ENCODE data around the gene TMEM237. TPM values are rescaled to one million over a fixed set of nuclear protein-coding genes. Genes with fewer than 3 reads are reported as not detected.

The TMEM237 gene
- total and polyA plus RNA-seq, 2 donors (not counting 1 experiment from before 2014, with no cell fraction given) = 0.76 to 4.2 TPM

- ChIA-PET CTCF (interaction anchor here (0.8 kb wide), 1 partner anchor 19 kb away, joined by 3 read pairs; no protein-coding TSS in a partner anchor), POLR2A (no interaction called here)
- Histone ChIP-seq H3K27me3 (replicated peaks in 1 of 4; ENCODE audit: control extremely low read depth in 1 of 4, control insufficient read depth in 3 of 4, insufficient read depth in 4 of 4, low read length in 3 of 4) (no peaks in the 10 kb centered on the region), H3K4me1 (ENCODE audit: control insufficient read depth in 2 of 2, insufficient read depth in 2 of 2, low read length in 2 of 2) (no peaks in the 10 kb centered on the region), H4K20me1 (ENCODE audit: control insufficient read depth, insufficient read depth, low read length, poor library complexity, severe bottlenecking) (no peaks in the 10 kb centered on the region), H3K79me2 (ENCODE audit: control insufficient read depth, insufficient read depth, low read length) (no peaks in the 10 kb centered on the region), H3K36me3 (replicated peaks in 1 of 2; ENCODE audit: control extremely low read depth in 1 of 2, control insufficient read depth in 1 of 2, extremely low read depth in 1 of 2, insufficient read depth in 2 of 2, low read length in 1 of 2) (no peaks in the 10 kb centered on the region), H2AFZ (ENCODE audit: insufficient read depth, low read depth, low read length, poor library complexity, severe bottlenecking) (no peak overlapping the region), H3K9ac (ENCODE audit: low read length) (no peak overlapping the region), H3K4me2 (replicated peaks; ENCODE audit: low read depth, low read length, poor library complexity, severe bottlenecking) (no peak overlapping the region), H3K9me3 (ENCODE audit: control extremely low read depth in 1 of 3, control insufficient read depth in 2 of 3, insufficient read depth in 1 of 3, low read length in 2 of 3) (no peaks in the 10 kb centered on the region), H3K4me3 (ENCODE audit: control extremely low read depth in 1 of 5, extremely low read depth in 1 of 5, insufficient read depth in 1 of 5, low read depth in 2 of 5, low read length in 4 of 5) (no peak overlapping the region), H3K27ac (ENCODE audit: low read length in 2 of 2) (no peak overlapping the region)
- ATAC-seq (ENCODE audit: low read depth) (no peak), DNase-seq (no peak)
- Mint-ChIP-seq H3K9me3 (ENCODE audit: insufficient read depth) (no peaks in the 10 kb centered on the region), H3K27ac (no peak overlapping the region), H3K4me3 (no peak overlapping the region), H3K4me1 (no peaks in the 10 kb centered on the region), H3K27me3 (peaks cover 15% of the 10 kb centered on the region)
- TF ChIP-seq EZH2 (IDR thresholded peaks at IDR 0.05; ENCODE audit: borderline replicate concordance, insufficient read depth, low read depth, low read length, poor library complexity, severe bottlenecking) (no peak), CTCF (IDR thresholded peaks at IDR 0.05) (no peak)
- WGBS (ENCODE audit: insufficient coverage) = 90% methylated on average over 6 of the region's 8 CpGs
- intact Hi-C loops (cut with micrococcal nuclease) = loop anchor here (2.0 kb wide), 1 partner anchor 514 kb away; no protein-coding TSS in a partner anchor
Measured at GRCh38 chr2:201664334-201664733, 21.0 kb upstream of the TMEM237 start.

GRCh38 chr2:201661366-201661765 lies 18.1 kb upstream of the TMEM237 start:
- H3K9me3 ChIP-seq (ENCODE audit: control extremely low read depth in 1 of 3, control insufficient read depth in 2 of 3, insufficient read depth in 1 of 3, low read length in 2 of 3) = no peaks in the 10 kb centered on the region
- Mint-ChIP-seq H3K9me3 (ENCODE audit: insufficient read depth) (no peaks in the 10 kb centered on the region), H3K27ac (no peak overlapping the region), H3K4me3 (no peak overlapping the region), H3K27me3 (peaks cover 36% of the 10 kb centered on the region), H3K4me1 (no peaks in the 10 kb centered on the region)
- no peaks in the 10 kb centered on the region for H3K4me1 ChIP-seq (ENCODE audit: control insufficient read depth in 2 of 2, insufficient read depth in 2 of 2, low read length in 2 of 2)
- ATAC-seq (ENCODE audit: low read depth) = no peak
- H3K27me3 ChIP-seq (replicated peaks in 1 of 4; ENCODE audit: control extremely low read depth in 1 of 4, control insufficient read depth in 3 of 4, insufficient read depth in 4 of 4, low read length in 3 of 4) = no peaks in the 10 kb centered on the region
- no peak overlapping the region for H3K4me3 ChIP-seq (ENCODE audit: control extremely low read depth in 1 of 5, extremely low read depth in 1 of 5, insufficient read depth in 1 of 5, low read depth in 2 of 5, low read length in 4 of 5)
- CTCF ChIA-PET = no interaction called here
- H3K4me2 ChIP-seq (replicated peaks; ENCODE audit: low read depth, low read length, poor library complexity, severe bottlenecking) = no peak overlapping the region
- WGBS (ENCODE audit: insufficient coverage) = 69% methylated on average over 4 of the region's 5 CpGs
- intact Hi-C loops (cut with micrococcal nuclease) = no loop called here
- no peak overlapping the region for H3K27ac ChIP-seq (ENCODE audit: low read length in 2 of 2)
- DNase-seq = no peak
- H2AFZ ChIP-seq (ENCODE audit: insufficient read depth, low read depth, low read length, poor library complexity, severe bottlenecking) = no peak overlapping the region
- H4K20me1 ChIP-seq (ENCODE audit: control insufficient read depth, insufficient read depth, low read length, poor library complexity, severe bottlenecking) = no peaks in the 10 kb centered on the region
- POLR2A ChIA-PET = no interaction called here
- H3K9ac ChIP-seq (ENCODE audit: low read length) = no peak overlapping the region
- H3K79me2 ChIP-seq (ENCODE audit: control insufficient read depth, insufficient read depth, low read length) = no peaks in the 10 kb centered on the region
- TF ChIP-seq CTCF (IDR thresholded peaks at IDR 0.05) (no peak), EZH2 (IDR thresholded peaks at IDR 0.05; ENCODE audit: borderline replicate concordance, insufficient read depth, low read depth, low read length, poor library complexity, severe bottlenecking) (no peak)
- no peaks in the 10 kb centered on the region for H3K36me3 ChIP-seq (replicated peaks in 1 of 2; ENCODE audit: control extremely low read depth in 1 of 2, control insufficient read depth in 1 of 2, extremely low read depth in 1 of 2, insufficient read depth in 2 of 2, low read length in 1 of 2)
